Medulla oblongata (tissue), 1 donor: ENCODE results near the gene D2HGDH.
"Not testable (repeated sequence)": the region's sequence is repeated elsewhere in the genome, so short reads cannot be mapped to it uniquely, and the experiment has no call there.

Source experiments
- DNase-seq: peaks from one replicate; pipeline ENCODE4 v3.0.0-alpha.2; 2015; ENCODE audit errors: extremely low spot score

Gene D2HGDH

GRCh38 chr2:241791385-241791784, 57.0 kb downstream of the D2HGDH start:
- DNase-seq = not testable (repeated sequence)

- DNase-seq = no peak
Observed at GRCh38 chr2:241793385-241793784, 59.0 kb downstream of the D2HGDH start.

- no peak for DNase-seq
Observed at GRCh38 chr2:241794250-241794823, 59.9 kb downstream of the D2HGDH start.

- no peak for DNase-seq
Observed at GRCh38 chr2:241795021-241795999, 60.9 kb downstream of the D2HGDH start.

- DNase-seq = no peak
Observed at GRCh38 chr2:241796209-241796608, 61.8 kb downstream of the D2HGDH start.

- DNase-seq = no peak
Observed at GRCh38 chr2:241796610-241797138, 62.2 kb downstream of the D2HGDH start.

GRCh38 chr2:241797441-241798080, 63.1 kb downstream of the D2HGDH start:
- peak; percentile 38 for DNase-seq

- DNase-seq = no peak
Observed at GRCh38 chr2:241798081-241798630, 63.7 kb downstream of the D2HGDH start.

GRCh38 chr2:241798631-241799521, 64.4 kb downstream of the D2HGDH start:
- DNase-seq = no peak

GRCh38 chr2:241799522-241800197, 65.2 kb downstream of the D2HGDH start:
- no peak for DNase-seq

- DNase-seq = not testable (repeated sequence)
Observed at GRCh38 chr2:241800198-241800903, 65.9 kb downstream of the D2HGDH start.

- DNase-seq = no peak
Observed at GRCh38 chr2:241801611-241802420, 67.4 kb downstream of the D2HGDH start.

- DNase-seq = no peak
Observed at GRCh38 chr2:241802421-241803318, 68.2 kb downstream of the D2HGDH start.

- DNase-seq = peak; percentile 38
Observed at GRCh38 chr2:241803387-241804325, 69.2 kb downstream of the D2HGDH start.

GRCh38 chr2:241804326-241805229, 70.1 kb downstream of the D2HGDH start:
- no peak for DNase-seq

- not testable (repeated sequence) for DNase-seq
Observed at GRCh38 chr2:241806217-241806616, 71.8 kb downstream of the D2HGDH start.
